Spleen (tissue), 11 donors: ENCODE measurements around the gene TTC28. TPM values are rescaled to one million over a fixed set of nuclear protein-coding genes. Genes with fewer than 3 reads are reported as not detected.
"Not testable (repeated sequence)": the region's sequence is repeated elsewhere in the genome, so short reads cannot be mapped to it uniquely, and the experiment has no call there.

Experiments used
- DNase-seq: peaks from one replicate; pipeline ENCODE4 v3.0.0-alpha.2; 2020
- H3K27ac ChIP-seq, 8 donors: fragments of 200-600 bp; sonication (generic) in 7 of 8; 1 replicate in 4 of 8; 2 replicates in 4 of 8; pipeline versions ENCODE4 v1.5.0 to v1.8.0; 2016 to 2021; ENCODE audit warnings: inconsistent platforms in 4 of 8, mild to moderate bottlenecking in 4 of 8, moderate library complexity in 1 of 8
- H3K27me3 ChIP-seq, 7 donors: fragments of 200-600 bp; sonication (generic) in 6 of 7; replicated peaks in 1 of 7; 1 replicate in 4 of 7; 2 replicates in 3 of 7; pipeline versions ENCODE4 v1.5.0 to v1.8.0; 2016 to 2021; ENCODE audit warnings: inconsistent platforms in 3 of 7, mild to moderate bottlenecking in 1 of 7
- H3K36me3 ChIP-seq, 6 donors: fragments of 200-600 bp; sonication (generic) in 5 of 6; 1 replicate in 4 of 6; 2 replicates in 2 of 6; pipeline versions ENCODE4 v1.5.0 to v1.8.0; 2016 to 2021; ENCODE audit warnings: inconsistent platforms in 2 of 6
- H3K4me1 ChIP-seq, 6 donors: fragments of 200-600 bp; sonication (generic) in 5 of 6; 1 replicate in 3 of 6; 2 replicates in 3 of 6; pipeline versions ENCODE4 v1.5.0 to v1.8.0; 2016 to 2021; ENCODE audit warnings: inconsistent platforms in 3 of 6
- H3K4me3 ChIP-seq, 8 donors: fragments of 200-600 bp; sonication (generic) in 7 of 8; 1 replicate in 4 of 8; 2 replicates in 4 of 8; pipeline versions ENCODE4 v1.5.0 to v1.8.0; 2016 to 2021; ENCODE audit warnings: inconsistent platforms in 4 of 8, mild to moderate bottlenecking in 4 of 8, moderate library complexity in 2 of 8
- H3K9me3 ChIP-seq, 8 donors: fragments of 200-600 bp; sonication (generic) in 7 of 8; 1 replicate in 4 of 8; 2 replicates in 4 of 8; pipeline versions ENCODE4 v1.5.0 to v1.8.0; 2016 to 2021; ENCODE audit warnings: inconsistent platforms in 4 of 8
- POLR2A ChIP-seq, 3 donors: fragments of 450-650 bp; IDR thresholded peaks; one replicate each; pipeline ENCODE4 v1.5.1; 2017; ENCODE audit warnings: antibody characterized with exemption in 3 of 3, mild to moderate bottlenecking in 1 of 3
- POLR2AphosphoS5 ChIP-seq, 3 donors: sonication (generic); formaldehyde crosslinking; IDR thresholded peaks; one replicate each; pipeline ENCODE4 v1.5.1; 2017; ENCODE audit warnings: antibody characterized with exemption in 3 of 3
- WGBS, 5 donors: extraction: QIAGEN DNeasy Blood & Tissue Kit in 3 of 5; methylation state at CpG; one replicate each; pipeline versions ENCODE4 v1.1.5 to v1.1.7; 2013 to 2018; 5-methylcytosine and 5-hydroxymethylcytosine counted together
- intact Hi-C: fragments of 100-400 bp; cut with DNase I; formaldehyde crosslinking; loops from one replicate; pipeline ENCODE4 v1.15.0; 2023; ENCODE audit warnings: low total_unique reads
- polyA plus RNA-seq, 3 donors: library from polyadenylated mRNA; stranded (reverse); fragments of 200-250 nt; gene quantifications; one replicate each; pipeline ENCODE4 v1.2.1, GENCODE V29; 2013
- total RNA-seq, 7 donors: library from RNA; depleted of rRNA in 3 of 7; stranded (reverse); fragments of >200 nt in 3 of 7; fragmentation: NEBNext Ultra II Directional in 4 of 7; extraction: Animal tissue kit (Norgen Biotek cat#: 25700) in 4 of 7; gene quantifications; one replicate each; pipeline versions ENCODE4 v1.1.0 to v1.2.1, GENCODE V29; 2016 to 2021
- TF ChIP-seq, protein P1 (sequence below), 11 experiments: fragments of 200-600 bp in 7 of 11; fragments of 450-650 bp in 4 of 11; sonication (generic) in 4 of 11; IDR thresholded peaks in 8 of 11; conservative IDR thresholded peaks in 3 of 11; 1 replicate in 7 of 11; 2 replicates in 4 of 11; pipeline versions ENCODE4 v1.4.0 to v1.8.0; 2016 to 2021; ENCODE audit warnings: antibody characterized with exemption in 11 of 11, inconsistent platforms in 4 of 11, mild to moderate bottlenecking in 1 of 11
- donor health status: healthy with polysubstance abuse.
- donor health status: DM: no; HTN: no; CAD: no; lungs with moderate emphysema.
- donor health status: DM: no; HTN: no; CAD: no.
- donor health status: Bipolar disorder and iron deficiency.
- donor health status: healthy.
- donor health status: DM: no; HTN: no; CAD: no.
- donor health status: DM: yes; HTN: yes; CAD: no.

TTC28 gene
- total and polyA plus RNA-seq, 10 donors = 0.62 to 69.0 (median 33.5) TPM

DNA sequence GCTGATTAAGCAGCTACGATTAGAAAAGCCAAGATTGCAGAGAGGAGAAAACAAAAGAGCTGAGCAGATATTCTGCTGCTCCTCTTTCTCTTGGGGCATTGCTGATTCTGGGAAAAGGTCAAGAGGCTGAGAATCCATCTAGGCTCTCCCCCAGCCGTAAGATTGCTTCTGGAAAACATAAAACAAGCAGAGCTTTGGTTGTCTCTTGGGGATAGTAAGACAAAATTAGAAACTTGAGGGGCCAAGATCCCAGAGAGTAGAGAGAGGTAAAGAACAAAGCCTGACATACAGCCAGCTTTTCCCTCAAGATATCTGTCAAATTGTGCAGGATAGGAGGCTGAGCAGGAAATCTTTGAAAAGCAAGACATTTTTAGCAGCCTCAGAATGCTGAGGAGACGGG is 158.2 kb downstream of the TTC28 start:
- TF ChIP-seq POLR2A (IDR thresholded peaks at IDR 0.05) (no peak), POLR2AphosphoS5 (IDR thresholded peaks at IDR 0.05) (no peak)
- TF ChIP-seq, protein P1, sequence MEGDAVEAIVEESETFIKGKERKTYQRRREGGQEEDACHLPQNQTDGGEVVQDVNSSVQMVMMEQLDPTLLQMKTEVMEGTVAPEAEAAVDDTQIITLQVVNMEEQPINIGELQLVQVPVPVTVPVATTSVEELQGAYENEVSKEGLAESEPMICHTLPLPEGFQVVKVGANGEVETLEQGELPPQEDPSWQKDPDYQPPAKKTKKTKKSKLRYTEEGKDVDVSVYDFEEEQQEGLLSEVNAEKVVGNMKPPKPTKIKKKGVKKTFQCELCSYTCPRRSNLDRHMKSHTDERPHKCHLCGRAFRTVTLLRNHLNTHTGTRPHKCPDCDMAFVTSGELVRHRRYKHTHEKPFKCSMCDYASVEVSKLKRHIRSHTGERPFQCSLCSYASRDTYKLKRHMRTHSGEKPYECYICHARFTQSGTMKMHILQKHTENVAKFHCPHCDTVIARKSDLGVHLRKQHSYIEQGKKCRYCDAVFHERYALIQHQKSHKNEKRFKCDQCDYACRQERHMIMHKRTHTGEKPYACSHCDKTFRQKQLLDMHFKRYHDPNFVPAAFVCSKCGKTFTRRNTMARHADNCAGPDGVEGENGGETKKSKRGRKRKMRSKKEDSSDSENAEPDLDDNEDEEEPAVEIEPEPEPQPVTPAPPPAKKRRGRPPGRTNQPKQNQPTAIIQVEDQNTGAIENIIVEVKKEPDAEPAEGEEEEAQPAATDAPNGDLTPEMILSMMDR (IDR thresholded peaks at IDR 0.05 in 8 of 11, conservative IDR thresholded peaks at IDR 0.05 in 3 of 11) = no peak
- H3K36me3 ChIP-seq = no peaks in the 10 kb centered on the region
- H3K4me3 ChIP-seq = no peak overlapping the region
- H3K27ac ChIP-seq = no peak overlapping the region
- intact Hi-C loops = no loop called here
- WGBS, 5 donors = 63 to 84% (median 75%) methylated on average over 3 of the region's 3 CpGs
- no peaks in the 10 kb centered on the region for H3K4me1 ChIP-seq
- no peak for DNase-seq
- no peaks in the 10 kb centered on the region for H3K9me3 ChIP-seq
- H3K27me3 ChIP-seq = no peaks in the 10 kb centered on the region

DNA sequence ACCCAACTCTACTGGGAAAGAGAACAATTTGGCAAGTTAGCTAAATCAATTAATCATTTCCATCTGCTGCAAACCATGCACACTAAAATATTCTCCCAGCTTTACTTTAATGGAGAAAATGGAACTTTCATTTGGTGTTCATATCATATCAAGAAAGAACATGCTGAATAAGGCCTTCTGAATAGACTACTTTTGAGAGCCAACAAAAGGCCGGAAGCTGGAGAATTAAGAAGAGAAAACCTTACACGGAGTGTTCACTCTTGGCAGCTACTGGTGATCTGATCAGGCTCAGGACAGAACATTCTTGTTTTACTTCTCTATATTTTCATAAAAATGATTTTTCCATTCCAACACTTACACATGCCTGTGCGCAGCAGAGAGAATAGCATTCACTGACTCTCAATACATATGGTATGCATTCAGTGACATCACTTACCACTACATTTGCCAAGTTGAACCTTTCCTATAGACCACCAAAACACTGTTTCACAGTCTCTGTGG is 165.3 kb downstream of the TTC28 start:
- 74 to 89% (median 79%) methylated on average over 3 of the region's 3 CpGs for WGBS, 5 donors

DNA sequence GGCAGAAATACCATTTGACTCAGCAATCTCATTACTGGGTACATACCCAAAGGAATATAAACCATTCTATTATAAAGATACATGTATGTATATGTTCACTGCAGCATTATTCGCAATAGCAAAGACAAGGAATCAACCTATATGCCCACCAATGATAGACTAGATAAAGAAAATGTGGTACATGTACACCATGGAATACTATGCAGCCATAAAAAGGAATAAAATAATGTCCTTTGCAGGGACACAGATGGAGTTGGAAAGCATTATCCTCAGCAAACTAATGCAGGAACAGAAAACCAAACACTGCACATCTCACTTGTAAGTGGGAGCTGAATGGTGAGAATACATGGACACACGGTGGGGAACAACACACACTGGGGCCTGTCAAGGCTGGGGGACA is 167.3 kb downstream of the TTC28 start:
- H3K4me3 ChIP-seq, H3K36me3 ChIP-seq, intact Hi-C loops, H3K27ac ChIP-seq, H3K4me1 ChIP-seq, H3K27me3 ChIP-seq, DNase-seq: not testable (repeated sequence)
- 84 to 96% (median 93%) methylated on average over 2 of the region's 2 CpGs for WGBS, 5 donors
- H3K9me3 ChIP-seq = peaks cover 0 to 36% (median 21%) of the 10 kb centered on the region in 8 donors

More for the DNA sequence above, 165.3 kb downstream of the TTC28 start:
- no peak for DNase-seq
- H3K27ac ChIP-seq = no peak overlapping the region
- intact Hi-C loops = no loop called here
- no peaks in the 10 kb centered on the region for H3K36me3 ChIP-seq
- H3K27me3 ChIP-seq = no peaks in the 10 kb centered on the region
- H3K4me1 ChIP-seq = no peaks in the 10 kb centered on the region
- H3K9me3 ChIP-seq = peaks cover 0 to 30% (median 18%) of the 10 kb centered on the region in 8 donors
- TF ChIP-seq POLR2AphosphoS5 (IDR thresholded peaks at IDR 0.05) (no peak), POLR2A (IDR thresholded peaks at IDR 0.05) (no peak)
- TF ChIP-seq, protein P1 (IDR thresholded peaks at IDR 0.05 in 8 of 11, conservative IDR thresholded peaks at IDR 0.05 in 3 of 11) = no peak
- H3K4me3 ChIP-seq = no peak overlapping the region

DNA sequence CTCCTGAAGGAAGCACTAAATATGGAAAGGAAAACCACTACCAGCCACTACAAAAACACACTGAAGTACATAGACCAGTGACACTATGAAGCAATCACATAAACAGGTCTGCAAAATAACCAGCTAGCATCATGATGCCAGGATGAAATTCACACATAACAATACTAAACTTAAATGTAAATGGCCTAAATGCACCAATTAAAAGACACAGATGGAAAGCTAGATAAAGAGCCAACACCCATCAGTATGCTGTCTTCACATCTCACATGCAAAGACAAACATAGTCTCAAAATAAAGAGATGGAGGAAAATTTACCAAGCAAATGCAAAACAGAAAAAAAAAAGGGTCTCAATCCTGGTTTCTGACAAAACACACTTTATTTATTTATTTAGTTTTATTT is 171.7 kb downstream of the TTC28 start:
- no peak for DNase-seq
- intact Hi-C loops = no loop called here
- Histone ChIP-seq H3K36me3 (no peaks in the 10 kb centered on the region), H3K4me3 (no peak overlapping the region), H3K27ac (no peak overlapping the region), H3K4me1 (no peaks in the 10 kb centered on the region), H3K27me3 (no peaks in the 10 kb centered on the region), H3K9me3 (peaks cover 0 to 36% (median 21%) of the 10 kb centered on the region in 8 donors)
- TF ChIP-seq POLR2A (IDR thresholded peaks at IDR 0.05) (no peak), POLR2AphosphoS5 (IDR thresholded peaks at IDR 0.05) (no peak)
- TF ChIP-seq, protein P1 (IDR thresholded peaks at IDR 0.05 in 8 of 11, conservative IDR thresholded peaks at IDR 0.05 in 3 of 11) = no peak

DNA sequence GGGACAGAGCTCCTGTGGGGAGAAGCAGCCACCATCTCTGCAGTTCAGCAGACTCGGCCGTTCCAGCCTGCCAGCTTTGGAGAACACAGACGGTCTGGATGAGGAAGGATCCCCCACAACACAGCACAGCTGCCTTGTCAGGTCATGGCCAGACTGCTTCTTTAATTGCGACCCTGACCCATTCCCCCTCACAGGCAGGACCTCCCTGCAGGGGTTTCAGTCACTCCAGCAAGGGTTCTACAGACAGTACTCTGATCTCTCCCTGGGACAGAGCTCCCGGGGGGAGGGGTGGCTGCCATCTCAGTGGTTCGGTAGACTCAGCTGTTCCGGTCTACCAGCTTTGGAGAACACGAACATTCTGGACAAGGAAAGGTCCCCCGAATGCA is 173.5 kb downstream of the TTC28 start:
- H3K36me3 ChIP-seq = no peaks in the 10 kb centered on the region
- WGBS, 5 donors = 86 to 93% (median 89%) methylated on average over 9 of the region's 9 CpGs
- H3K9me3 ChIP-seq = peaks cover 0 to 27% (median 13%) of the 10 kb centered on the region in 8 donors

More for the DNA sequence above, 173.5 kb downstream of the TTC28 start:
- H3K27ac ChIP-seq = no peak overlapping the region
- TF ChIP-seq POLR2A (IDR thresholded peaks at IDR 0.05) (no peak), POLR2AphosphoS5 (IDR thresholded peaks at IDR 0.05) (no peak)
- TF ChIP-seq, protein P1 (IDR thresholded peaks at IDR 0.05 in 8 of 11, conservative IDR thresholded peaks at IDR 0.05 in 3 of 11) = no peak
- H3K4me1 ChIP-seq = no peaks in the 10 kb centered on the region
- no peak overlapping the region for H3K4me3 ChIP-seq
- DNase-seq = no peak
- intact Hi-C loops = no loop called here
- no peaks in the 10 kb centered on the region for H3K27me3 ChIP-seq
